ENCODE results near the gene SRPK3. TPM values are rescaled to one million over a fixed set of nuclear protein-coding genes. Genes with fewer than 3 reads are reported as not detected.
"Not testable (repeated sequence)": the region's sequence is repeated elsewhere in the genome, so short reads cannot be mapped to it uniquely, and the experiment has no call there.

The SRPK3 gene
- polyA plus RNA-seq, 1 donor (not counting 4 experiments of a cell fraction or from before 2014, with no cell fraction given) = 0.10 TPM

- no peak for TF ChIP-seq CTCF (optimal IDR thresholded peaks at IDR 0.05 in 1 of 3, IDR thresholded peaks at IDR 0.05 in 1 of 3, conservative IDR thresholded peaks at IDR 0.05 in 1 of 3; ENCODE audit: extremely low read depth in 1 of 3, insufficient read depth in 2 of 3, low read length in 3 of 3)
Observed at GRCh38 chrX:153746359-153746758, 34.5 kb upstream of the SRPK3 start.

GRCh38 chrX:153746991-153747390 is 33.9 kb upstream of the SRPK3 start:
- H3K9ac ChIP-seq (ENCODE audit: control insufficient read depth, extremely low read depth, insufficient read depth, low read length); H3K4me3 ChIP-seq (ENCODE audit: control insufficient read depth in 2 of 3, extremely low read depth in 1 of 3, insufficient read depth in 2 of 3, low read depth in 1 of 3, low read length in 3 of 3); H3K36me3 ChIP-seq (ENCODE audit: control insufficient read depth in 2 of 2, extremely low read depth in 1 of 2, insufficient read depth in 2 of 2, low read length in 2 of 2); H4K20me1 ChIP-seq (ENCODE audit: control insufficient read depth, extremely low read depth, insufficient read depth, low read length); H3K4me1 ChIP-seq (ENCODE audit: control insufficient read depth, extremely low read depth, insufficient read depth, low read length); DNase-seq (ENCODE audit: low read depth, low spot score); H3K9me3 ChIP-seq (ENCODE audit: control insufficient read depth, low read depth, low read length); dilution Hi-C loops (cut with MboI; ENCODE audit: extremely low pct_ligation_motif_present, low sequenced_read_pairs); FAIRE-seq; H2AFZ ChIP-seq (ENCODE audit: control insufficient read depth, low read length); H3K27ac ChIP-seq (ENCODE audit: control insufficient read depth, insufficient read depth, low read length); H3K27me3 ChIP-seq (ENCODE audit: control insufficient read depth, extremely low read depth, insufficient read depth, low read length); H3K9me1 ChIP-seq (ENCODE audit: control insufficient read depth, extremely low read depth, insufficient read depth, low read length); H3K4me2 ChIP-seq (ENCODE audit: control insufficient read depth, extremely low read depth, insufficient read depth, low read depth, low read length); H3K79me2 ChIP-seq (ENCODE audit: control insufficient read depth, insufficient read depth, low read length): not testable (repeated sequence)

More at GRCh38 chrX:153746359-153746758, 34.5 kb upstream of the SRPK3 start:
- Histone ChIP-seq H3K79me2 (ENCODE audit: control insufficient read depth, insufficient read depth, low read length) (no peaks in the 10 kb centered on the region), H4K20me1 (ENCODE audit: control insufficient read depth, extremely low read depth, insufficient read depth, low read length) (no peaks in the 10 kb centered on the region), H3K27ac (ENCODE audit: control insufficient read depth, insufficient read depth, low read length) (no peak overlapping the region), H3K4me1 (ENCODE audit: control insufficient read depth, extremely low read depth, insufficient read depth, low read length) (peaks cover 4% of the 10 kb centered on the region), H2AFZ (ENCODE audit: control insufficient read depth, low read length) (no peak overlapping the region), H3K4me2 (ENCODE audit: control insufficient read depth, extremely low read depth, insufficient read depth, low read depth, low read length) (no peak overlapping the region), H3K9me3 (ENCODE audit: control insufficient read depth, low read depth, low read length) (no peaks in the 10 kb centered on the region), H3K27me3 (ENCODE audit: control insufficient read depth, extremely low read depth, insufficient read depth, low read length) (no peaks in the 10 kb centered on the region), H3K9me1 (ENCODE audit: control insufficient read depth, extremely low read depth, insufficient read depth, low read length) (no peaks in the 10 kb centered on the region), H3K9ac (ENCODE audit: control insufficient read depth, extremely low read depth, insufficient read depth, low read length) (no peak overlapping the region), H3K36me3 (ENCODE audit: control insufficient read depth in 2 of 2, extremely low read depth in 1 of 2, insufficient read depth in 2 of 2, low read length in 2 of 2) (no peaks in the 10 kb centered on the region), H3K4me3 (ENCODE audit: control insufficient read depth in 2 of 3, extremely low read depth in 1 of 3, insufficient read depth in 2 of 3, low read depth in 1 of 3, low read length in 3 of 3) (no peak overlapping the region)
- DNase-seq (ENCODE audit: low read depth, low spot score) = no peak
- dilution Hi-C loops (cut with MboI; ENCODE audit: extremely low pct_ligation_motif_present, low sequenced_read_pairs) = no loop called here
- no peak for FAIRE-seq

- H3K27ac ChIP-seq (ENCODE audit: control insufficient read depth, insufficient read depth, low read length); H2AFZ ChIP-seq (ENCODE audit: control insufficient read depth, low read length); H3K4me2 ChIP-seq (ENCODE audit: control insufficient read depth, extremely low read depth, insufficient read depth, low read depth, low read length); H3K36me3 ChIP-seq (ENCODE audit: control insufficient read depth in 2 of 2, extremely low read depth in 1 of 2, insufficient read depth in 2 of 2, low read length in 2 of 2); H3K27me3 ChIP-seq (ENCODE audit: control insufficient read depth, extremely low read depth, insufficient read depth, low read length); H3K9me1 ChIP-seq (ENCODE audit: control insufficient read depth, extremely low read depth, insufficient read depth, low read length); H3K9me3 ChIP-seq (ENCODE audit: control insufficient read depth, low read depth, low read length); dilution Hi-C loops (cut with MboI; ENCODE audit: extremely low pct_ligation_motif_present, low sequenced_read_pairs); H3K9ac ChIP-seq (ENCODE audit: control insufficient read depth, extremely low read depth, insufficient read depth, low read length); H3K4me1 ChIP-seq (ENCODE audit: control insufficient read depth, extremely low read depth, insufficient read depth, low read length); H3K4me3 ChIP-seq (ENCODE audit: control insufficient read depth in 2 of 3, extremely low read depth in 1 of 3, insufficient read depth in 2 of 3, low read depth in 1 of 3, low read length in 3 of 3); DNase-seq (ENCODE audit: low read depth, low spot score); H4K20me1 ChIP-seq (ENCODE audit: control insufficient read depth, extremely low read depth, insufficient read depth, low read length); FAIRE-seq; H3K79me2 ChIP-seq (ENCODE audit: control insufficient read depth, insufficient read depth, low read length): not testable (repeated sequence)
Observed at GRCh38 chrX:153749017-153749416, 31.8 kb upstream of the SRPK3 start.

Data from keratinocyte (primary cell).